PC-9 (cell line): Measurements from ENCODE around the gene APOBEC2. TPM values are rescaled to one million over a fixed set of nuclear protein-coding genes. Genes with fewer than 3 reads are reported as not detected.

Experiments used
- BruUV-seq: library from RNA; stranded (reverse); fragments of 400-500 nt; replicated peaks from 2 replicates; lab custom pipeline; 2021; lab: Mats Ljungman, UMichigan
- CTCF ChIA-PET: fragments of 300-600 bp; sonication (Branson Sonifier 250); formaldehyde crosslinking; loops from one replicate; lab custom pipeline; 2022; ENCODE audit warnings: antibody characterized with exemption; lab: Charles Lee
- POLR2A ChIA-PET: fragments of 300-600 bp; sonication (Branson Sonifier 250); formaldehyde crosslinking; loops from one replicate; lab custom pipeline; 2022; ENCODE audit warnings: antibody characterized with exemption; ENCODE audit not compliant: unreplicated experiment; lab: Charles Lee
- DNase-seq, 2 experiments: peaks; one replicate each; pipeline versions ENCODE4 v3.0.0 to v3.0.0-alpha.2; 2015 to 2022; ENCODE audit warnings: mixed read lengths in 1 of 2
- H2AFZ ChIP-seq: fragments of 200-600 bp; sonication (generic); 2 replicates; pipeline ENCODE4 v1.8.1; 2017; ENCODE audit warnings: antibody characterized with exemption
- H3F3A ChIP-seq: fragments of 200-600 bp; sonication (generic); 2 replicates; pipeline ENCODE4 v1.8.1; 2017; ENCODE audit warnings: antibody characterized with exemption, mild to moderate bottlenecking, low read depth; ENCODE audit not compliant: insufficient read depth
- H3K27ac ChIP-seq: fragments of 200-600 bp; sonication (generic); 2 replicates; pipeline ENCODE4 v1.6.1; 2016; ENCODE audit warnings: mixed run types
- H3K27me3 ChIP-seq: fragments of 200-600 bp; sonication (generic); 2 replicates; pipeline ENCODE4 v1.6.1; 2016; ENCODE audit warnings: low read depth, mixed run types; ENCODE audit not compliant: insufficient read depth
- H3K36me3 ChIP-seq: fragments of 200-600 bp; sonication (generic); 2 replicates; pipeline ENCODE4 v1.6.1; 2016; ENCODE audit warnings: low read depth, mixed run types
- H3K4me1 ChIP-seq: fragments of 200-600 bp; sonication (generic); replicated peaks from 2 replicates; pipeline ENCODE4 v1.6.1; 2016; ENCODE audit warnings: mixed run types; ENCODE audit not compliant: insufficient read depth
- H3K4me2 ChIP-seq: fragments of 200-600 bp; sonication (generic); 2 replicates; pipeline ENCODE4 v1.6.1; 2017; ENCODE audit warnings: mixed run types
- H3K4me3 ChIP-seq: fragments of 200-600 bp; sonication (generic); 2 replicates; pipeline ENCODE4 v1.6.1; 2016; ENCODE audit warnings: mixed run types
- H3K79me2 ChIP-seq: fragments of 200-600 bp; sonication (generic); 2 replicates; pipeline ENCODE4 v1.6.1; 2017; ENCODE audit warnings: low read depth, mixed run types
- H3K9me2 ChIP-seq: fragments of 200-600 bp; sonication (generic); 2 replicates; pipeline ENCODE4 v1.8.1; 2017; ENCODE audit warnings: mild to moderate bottlenecking; ENCODE audit not compliant: insufficient read depth
- H3K9me3 ChIP-seq: fragments of 200-600 bp; sonication (generic); 2 replicates; pipeline ENCODE4 v1.8.1; 2016; ENCODE audit warnings: low read depth; ENCODE audit not compliant: insufficient read depth
- H4K20me1 ChIP-seq: fragments of 200-600 bp; sonication (generic); 2 replicates; pipeline ENCODE4 v1.8.1; 2017; ENCODE audit not compliant: insufficient read depth
- CTCF ChIP-seq: fragments of 200-600 bp; sonication (generic); conservative IDR thresholded peaks from 2 replicates; pipeline ENCODE4 v1.6.1; 2017; ENCODE audit warnings: mixed run types, antibody characterized with exemption, mild to moderate bottlenecking, moderate library complexity
- EZH2 ChIP-seq: fragments of 200-600 bp; sonication (generic); IDR thresholded peaks from 2 replicates; pipeline ENCODE4 v1.8.0; 2017; ENCODE audit warnings: antibody characterized with exemption, low read depth
- intact Hi-C: fragments of 100-400 bp; cut with micrococcal nuclease; formaldehyde crosslinking; loops from one replicate; pipeline ENCODE4 v1.10.0; 2022; ENCODE audit not compliant: unreplicated experiment
- total RNA-seq: library from RNA; stranded (reverse); gene quantifications from 2 replicates; pipeline ENCODE4 v1.2.3, GENCODE V29; 2021

APOBEC2 gene
- total RNA-seq, 1 experiment from 2014 or later: not detected

- intact Hi-C loops: loop anchor here (1.0 to 5.0 kb wide), 4 partner anchors 8 to 700 kb away; no protein-coding TSS in a partner anchor
These were observed 25.0 kb upstream of the APOBEC2 start for GRCh38 chr6:41027799-41028560.

GRCh38 chr6:41028561-41029412, 24.2 kb upstream of the APOBEC2 start:
- peak overlapping the region; percentile 47; the same call in 1 of the 2 replicates for H3K4me3 ChIP-seq
- H4K20me1 ChIP-seq: no peaks in the 10 kb centered on the region
- H3K9me2 ChIP-seq: no peaks in the 10 kb centered on the region
- peak overlapping the region; percentile 79 for H3K4me2 ChIP-seq
- POLR2A ChIA-PET: no interaction called here
- TF ChIP-seq EZH2 (no peak), CTCF (no peak)
- H3K4me1 ChIP-seq: no peaks in the 10 kb centered on the region
- intact Hi-C loops: loop anchor here (1.0 to 5.0 kb wide), 3 partner anchors 8 to 700 kb away; no protein-coding TSS in a partner anchor
- no TSS peak for BruUV-seq
- H3K9me3 ChIP-seq: no peaks in the 10 kb centered on the region
- no peaks in the 10 kb centered on the region; the same call in 1 of the 2 replicates for H3K27me3 ChIP-seq
- H3K36me3 ChIP-seq: no peaks in the 10 kb centered on the region
- DNase-seq: no peak
- CTCF ChIA-PET: interaction anchor here (0.9 to 1.9 kb wide), 6 partner anchors 8 to 700 kb away, joined by 3 to 9 read pairs (median 3); partner anchors contain the start of gene UNC5CL
- H3F3A ChIP-seq: no peaks in the 10 kb centered on the region
- H3K27ac ChIP-seq: no peak overlapping the region
- H2AFZ ChIP-seq: peak overlapping the region; percentile 71; the same call in 1 of the 2 replicates
- H3K79me2 ChIP-seq: no peaks in the 10 kb centered on the region

More at GRCh38 chr6:41027799-41028560, 25.0 kb upstream of the APOBEC2 start:
- Histone ChIP-seq H3K79me2 (no peaks in the 10 kb centered on the region), H3K4me3 (peak overlapping the region; percentile 47; the same call in 1 of the 2 replicates), H3K27me3 (no peaks in the 10 kb centered on the region; the same call in 1 of the 2 replicates), H3K36me3 (no peaks in the 10 kb centered on the region), H3K9me3 (no peaks in the 10 kb centered on the region), H4K20me1 (no peaks in the 10 kb centered on the region), H3K9me2 (no peaks in the 10 kb centered on the region), H3K27ac (no peak overlapping the region), H3K4me2 (peak overlapping the region; percentile 79), H3K4me1 (no peaks in the 10 kb centered on the region), H2AFZ (peak overlapping the region; percentile 71; the same call in 1 of the 2 replicates), H3F3A (no peaks in the 10 kb centered on the region)
- ChIA-PET CTCF (interaction anchor here (0.6 to 1.9 kb wide), 7 partner anchors 8 to 700 kb away, joined by 3 to 12 read pairs (median 4); partner anchors contain the start of gene UNC5CL), POLR2A (no interaction called here)
- DNase-seq: peak in 1 of 2 experiments; percentile 84
- peak; percentile 97 for TF ChIP-seq CTCF
- no peak for TF ChIP-seq EZH2
- BruUV-seq: no TSS peak

- Histone ChIP-seq H3K4me1 (peaks cover 9% of the 10 kb centered on the region; the same call in 1 of the 2 replicates), H3K27me3 (no peaks in the 10 kb centered on the region; the same call in 1 of the 2 replicates), H3F3A (no peaks in the 10 kb centered on the region), H2AFZ (no peak overlapping the region), H4K20me1 (no peaks in the 10 kb centered on the region), H3K9me3 (no peaks in the 10 kb centered on the region), H3K9me2 (no peaks in the 10 kb centered on the region), H3K27ac (no peak overlapping the region), H3K36me3 (no peaks in the 10 kb centered on the region), H3K79me2 (no peaks in the 10 kb centered on the region), H3K4me2 (no peak overlapping the region), H3K4me3 (no peak overlapping the region)
- DNase-seq: no peak
- intact Hi-C loops: no loop called here
- CTCF ChIA-PET: no interaction called here
- no TSS peak for BruUV-seq
- POLR2A ChIA-PET: no interaction called here
- TF ChIP-seq EZH2: no peak
- TF ChIP-seq CTCF: no peak
These were observed 20.2 kb upstream of the APOBEC2 start for GRCh38 chr6:41032830-41033229.
